CD4-positive, CD25-positive, alpha-beta regulatory T cell (primary cell): ENCODE measurements around the gene MARCKS. TPM values are rescaled to one million over a fixed set of nuclear protein-coding genes. Genes with fewer than 3 reads are reported as not detected.

Experiments
- ATAC-seq, 2 donors: fragments of 150-1000 bp; cut with Tn5 transposase; one replicate each; pipeline ENCODE4 v1.10.0; 2021; ENCODE audit warnings: low read depth in 2 of 2, moderate number of reproducible peaks in 2 of 2, moderate library complexity in 1 of 2
- DNase-seq, 3 donors: peaks; one replicate each; pipeline versions ENCODE4 v3.0.0 to v3.0.0-alpha.2; 2012 to 2022; ENCODE audit warnings: mixed read lengths in 1 of 3
- H3K27ac ChIP-seq: one replicate; pipeline ENCODE4 v1.7.0; 2013; ENCODE audit warnings: mild to moderate bottlenecking, low read length; ENCODE audit not compliant: insufficient read depth, poor library complexity, severe bottlenecking
- H3K27me3 ChIP-seq: one replicate; pipeline ENCODE4 v1.7.0; 2013; ENCODE audit warnings: low read length; ENCODE audit not compliant: control insufficient read depth, insufficient read depth
- H3K36me3 ChIP-seq: one replicate; pipeline ENCODE4 v1.7.0; 2013; ENCODE audit warnings: mild to moderate bottlenecking, low read length, moderate library complexity; ENCODE audit not compliant: control insufficient read depth, insufficient read depth
- H3K4me1 ChIP-seq: 2 replicates; pipeline ENCODE4 v1.7.0; 2013; ENCODE audit warnings: mild to moderate bottlenecking, low read length; ENCODE audit not compliant: insufficient read depth, control insufficient read depth, poor library complexity, severe bottlenecking
- H3K4me3 ChIP-seq: one replicate; pipeline ENCODE4 v1.7.0; 2013; ENCODE audit warnings: low read depth, mild to moderate bottlenecking, low read length, moderate library complexity
- H3K9me3 ChIP-seq, 2 experiments: 1 replicate in 1 of 2; 2 replicates in 1 of 2; pipeline ENCODE4 v1.7.0; 2013; ENCODE audit warnings: low read length in 2 of 2, mild to moderate bottlenecking in 1 of 2, moderate library complexity in 1 of 2; ENCODE audit not compliant: control insufficient read depth in 2 of 2
- H3K27ac Mint-ChIP-seq, 3 donors: one replicate each; pipeline ENCODE4 v1.8.0; 2020 to 2022; ENCODE audit warnings: mild to moderate bottlenecking in 3 of 3, mixed read lengths in 3 of 3, moderate library complexity in 2 of 3
- H3K27me3 Mint-ChIP-seq: one replicate; pipeline ENCODE4 v1.8.0; 2022; ENCODE audit warnings: mild to moderate bottlenecking, mixed read lengths
- H3K36me3 Mint-ChIP-seq: one replicate; pipeline ENCODE4 v1.8.0; 2020; ENCODE audit warnings: mixed read lengths
- H3K4me1 Mint-ChIP-seq, 4 donors: one replicate each; pipeline ENCODE4 v1.8.0; 2020 to 2022; ENCODE audit warnings: mixed read lengths in 4 of 4, mild to moderate bottlenecking in 1 of 4
- H3K4me3 Mint-ChIP-seq, 4 donors: one replicate each; pipeline ENCODE4 v1.8.0; 2020 to 2022; ENCODE audit warnings: mild to moderate bottlenecking in 4 of 4, mixed read lengths in 4 of 4, moderate library complexity in 3 of 4
- H3K9me3 Mint-ChIP-seq, 7 donors: one replicate each; pipeline ENCODE4 v1.8.0; 2020 to 2022; ENCODE audit warnings: mixed read lengths in 7 of 7, mild to moderate bottlenecking in 3 of 7, moderate library complexity in 2 of 7
- polyA plus RNA-seq, 4 donors: library from polyadenylated mRNA; unstranded; fragments of 300-500 nt; fragmentation: Illumina TruSeq; gene quantifications; one replicate each; pipeline ENCODE4 v1.2.3, GENCODE V29; 2021
- total RNA-seq: library from RNA; stranded (reverse); gene quantifications from one replicate; pipeline ENCODE4 v1.2.3, GENCODE V29; 2022

Gene MARCKS
- not detected for total RNA-seq
- polyA plus RNA-seq, result under 1 TPM in 2 of 4 donors, not detected in 2; 0.03 to 0.07 TPM

- peak within 1 kb of the TSS in 2 of 3 donors; percentile 31 to 74 for H3K27ac Mint-ChIP-seq
- H3K9me3 Mint-ChIP-seq, result peaks cover 0 to 12% (median 1%) of the 10 kb centered on the region in 7 donors
- Histone ChIP-seq H3K4me3 (peak within 1 kb of the TSS; percentile 68), H3K27ac (no peak within 1 kb of the TSS), H3K36me3 (no peaks in the 10 kb centered on the region), H3K4me1 (peaks cover 47% of the 10 kb centered on the region), H3K27me3 (peaks cover 47% of the 10 kb centered on the region), H3K9me3 (peaks cover 6 to 23% of the 10 kb centered on the region in 2 experiments)
- peak within 1 kb of the TSS in 1 of 4 donors; percentile 92 for H3K4me3 Mint-ChIP-seq
- DNase-seq, result peak in 2 of 3 donors; percentile 24 to 58
- ATAC-seq, result no peak
- peaks cover 5 to 11% (median 9%) of the 10 kb centered on the region in 4 donors for H3K4me1 Mint-ChIP-seq
- H3K27me3 Mint-ChIP-seq, result peaks cover 39% of the 10 kb centered on the region
- H3K36me3 Mint-ChIP-seq, result no peaks in the 10 kb centered on the region
Measured at GRCh38 chr6:113856625-113857555, at the start of gene MARCKS. Gene MARCKS (plus strand): TSS chr6:113857345. CDS start chr6:113857746, 401 bp downstream.

GRCh38 chr6:113809826-113810225 lies 47.3 kb upstream of the MARCKS start:
- no peaks in the 10 kb centered on the region for H3K36me3 ChIP-seq
- H3K4me3 ChIP-seq, result no peak overlapping the region
- no peaks in the 10 kb centered on the region for H3K9me3 ChIP-seq
- H3K27ac ChIP-seq, result no peak overlapping the region
- ATAC-seq (peak; percentile 34 to 50), DNase-seq (no peak)
- Mint-ChIP-seq H3K4me3 (no peak overlapping the region), H3K9me3 (peaks cover 0 to 4% (median 0%) of the 10 kb centered on the region in 7 donors), H3K27me3 (peaks cover 5% of the 10 kb centered on the region), H3K4me1 (peaks cover 0 to 5% (median 3%) of the 10 kb centered on the region in 4 donors), H3K36me3 (no peaks in the 10 kb centered on the region), H3K27ac (peak overlapping the region in 1 of 3 donors; percentile 90)
- no peaks in the 10 kb centered on the region for H3K4me1 ChIP-seq
- peaks cover 1% of the 10 kb centered on the region for H3K27me3 ChIP-seq

GRCh38 chr6:113813142-113813541 lies 44.0 kb upstream of the MARCKS start:
- no peaks in the 10 kb centered on the region for H3K36me3 Mint-ChIP-seq
- H3K4me1 ChIP-seq, result no peaks in the 10 kb centered on the region
- no peak overlapping the region for H3K4me3 Mint-ChIP-seq
- H3K4me3 ChIP-seq, result no peak overlapping the region
- peaks cover 0 to 5% (median 3%) of the 10 kb centered on the region in 4 donors for H3K4me1 Mint-ChIP-seq
- peaks cover 5% of the 10 kb centered on the region for H3K27me3 Mint-ChIP-seq
- H3K9me3 Mint-ChIP-seq, result peaks cover 0 to 2% (median 0%) of the 10 kb centered on the region in 7 donors
- no peaks in the 10 kb centered on the region for H3K9me3 ChIP-seq
- DNase-seq (no peak), ATAC-seq (no peak)
- no peaks in the 10 kb centered on the region for H3K36me3 ChIP-seq
- H3K27ac Mint-ChIP-seq, result no peak overlapping the region
- H3K27ac ChIP-seq, result no peak overlapping the region
- peaks cover under 1% of the 10 kb centered on the region for H3K27me3 ChIP-seq

- Histone ChIP-seq H3K27me3 (no peaks in the 10 kb centered on the region), H3K4me3 (no peak overlapping the region), H3K9me3 (no peaks in the 10 kb centered on the region), H3K4me1 (no peaks in the 10 kb centered on the region), H3K27ac (no peak overlapping the region), H3K36me3 (no peaks in the 10 kb centered on the region)
- H3K9me3 Mint-ChIP-seq, result peaks cover 0 to 2% (median 0%) of the 10 kb centered on the region in 7 donors
- H3K27ac Mint-ChIP-seq, result no peak overlapping the region
- H3K4me1 Mint-ChIP-seq, result no peaks in the 10 kb centered on the region
- peaks cover 5% of the 10 kb centered on the region for H3K27me3 Mint-ChIP-seq
- H3K36me3 Mint-ChIP-seq, result no peaks in the 10 kb centered on the region
- no peak for DNase-seq
- ATAC-seq, result no peak
- H3K4me3 Mint-ChIP-seq, result no peak overlapping the region
Measured at GRCh38 chr6:113818578-113818977, 38.6 kb upstream of the MARCKS start.

GRCh38 chr6:113819169-113819830 lies 37.8 kb upstream of the MARCKS start:
- H3K27me3 ChIP-seq, result no peaks in the 10 kb centered on the region
- H3K36me3 ChIP-seq, result no peaks in the 10 kb centered on the region
- Mint-ChIP-seq H3K9me3 (peaks cover 0 to 2% (median 0%) of the 10 kb centered on the region in 7 donors), H3K4me1 (no peaks in the 10 kb centered on the region), H3K27ac (no peak overlapping the region), H3K36me3 (no peaks in the 10 kb centered on the region), H3K4me3 (no peak overlapping the region), H3K27me3 (peaks cover under 1% of the 10 kb centered on the region)
- H3K4me1 ChIP-seq, result no peaks in the 10 kb centered on the region
- no peak for ATAC-seq
- H3K27ac ChIP-seq, result no peak overlapping the region
- no peak for DNase-seq
- H3K4me3 ChIP-seq, result no peak overlapping the region
- no peaks in the 10 kb centered on the region for H3K9me3 ChIP-seq

- Histone ChIP-seq H3K4me1 (no peaks in the 10 kb centered on the region), H3K9me3 (no peaks in the 10 kb centered on the region), H3K27me3 (no peaks in the 10 kb centered on the region), H3K36me3 (no peaks in the 10 kb centered on the region), H3K4me3 (no peak overlapping the region), H3K27ac (no peak overlapping the region)
- peaks cover 0 to 2% (median 0%) of the 10 kb centered on the region in 7 donors for H3K9me3 Mint-ChIP-seq
- no peaks in the 10 kb centered on the region for H3K36me3 Mint-ChIP-seq
- DNase-seq, result no peak
- no peak overlapping the region for H3K27ac Mint-ChIP-seq
- no peaks in the 10 kb centered on the region for H3K4me1 Mint-ChIP-seq
- H3K4me3 Mint-ChIP-seq, result no peak overlapping the region
- ATAC-seq, result no peak
- no peaks in the 10 kb centered on the region for H3K27me3 Mint-ChIP-seq
Measured at GRCh38 chr6:113820761-113821160, 36.4 kb upstream of the MARCKS start.

- peaks cover 0 to 2% (median 0%) of the 10 kb centered on the region in 7 donors for H3K9me3 Mint-ChIP-seq
- no peak for DNase-seq
- H3K27ac ChIP-seq, result no peak overlapping the region
- H3K27ac Mint-ChIP-seq, result no peak overlapping the region
- ATAC-seq, result no peak
- no peaks in the 10 kb centered on the region for H3K9me3 ChIP-seq
- no peaks in the 10 kb centered on the region for H3K4me1 Mint-ChIP-seq
- H3K4me1 ChIP-seq, result no peaks in the 10 kb centered on the region
- H3K4me3 ChIP-seq, result no peak overlapping the region
- no peaks in the 10 kb centered on the region for H3K27me3 Mint-ChIP-seq
- H3K36me3 ChIP-seq, result no peaks in the 10 kb centered on the region
- no peaks in the 10 kb centered on the region for H3K36me3 Mint-ChIP-seq
- no peak overlapping the region for H3K4me3 Mint-ChIP-seq
- H3K27me3 ChIP-seq, result no peaks in the 10 kb centered on the region
Measured at GRCh38 chr6:113821445-113821844, 35.7 kb upstream of the MARCKS start.
